ENCODE results near the gene PM20D1. TPM values are rescaled to one million over a fixed set of nuclear protein-coding genes. Genes with fewer than 3 reads are reported as not detected.

Gene PM20D1
- polyA plus RNA-seq, 1 donor = 0.88 TPM

DNA sequence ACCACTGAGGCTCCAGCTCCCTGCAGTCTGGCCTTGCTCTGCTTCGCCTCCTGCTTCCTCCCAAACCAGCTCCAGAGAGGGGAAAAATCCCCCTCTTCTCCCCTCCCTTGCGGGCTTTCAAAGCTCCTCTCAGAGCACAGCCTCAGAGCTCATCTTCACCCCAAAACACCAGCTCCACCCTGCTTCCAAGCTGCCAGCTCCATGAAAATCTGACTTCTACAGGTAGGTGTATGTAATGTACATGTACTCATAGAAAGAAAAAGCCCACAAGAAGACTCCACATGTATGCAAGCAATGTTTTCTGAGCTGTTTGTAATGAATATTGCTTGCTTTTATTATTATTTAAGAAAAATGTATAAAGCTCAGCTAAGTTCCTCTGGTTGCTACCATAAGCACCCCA lies 45.3 kb downstream of the PM20D1 start:
- DNase-seq = no peak

DNA sequence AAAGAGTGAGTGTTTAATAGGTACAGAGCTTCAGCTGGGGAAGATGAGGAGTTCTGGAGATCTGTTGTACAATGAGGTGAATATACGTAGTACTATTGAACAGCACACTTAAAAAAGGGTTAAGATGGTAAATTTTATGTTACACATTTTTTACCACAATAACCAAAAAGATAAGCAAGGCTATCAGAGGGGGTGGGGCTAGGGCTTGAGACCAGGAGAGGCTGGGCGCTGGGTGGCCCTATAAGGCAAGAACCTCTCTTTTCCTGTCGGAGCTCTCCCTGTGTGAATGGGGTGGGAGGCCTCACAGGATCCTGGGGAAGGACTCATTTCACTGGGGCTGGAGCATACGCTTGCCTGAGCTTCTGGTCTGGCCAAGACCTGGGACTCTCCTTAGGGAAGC lies 45.9 kb downstream of the PM20D1 start:
- DNase-seq = no peak

DNA sequence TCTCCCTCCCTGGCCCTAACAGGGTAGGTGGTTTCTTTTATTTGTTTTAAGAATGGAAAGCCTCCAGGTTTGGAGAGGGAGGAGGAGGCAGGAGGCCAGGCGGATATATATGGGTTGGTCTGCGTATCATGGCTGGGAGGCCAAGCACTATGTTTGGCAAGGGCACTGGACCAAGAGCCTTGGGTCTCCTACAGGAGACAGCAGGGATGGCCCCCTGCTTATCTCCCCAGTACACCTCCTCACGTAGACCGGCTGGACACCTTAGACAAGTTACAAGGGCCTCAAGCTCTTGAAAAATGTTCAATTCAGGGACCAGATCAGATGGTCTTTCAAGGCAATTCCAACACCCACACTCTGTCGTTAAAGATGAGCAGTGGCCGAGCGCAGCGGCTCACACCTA lies 47.9 kb downstream of the PM20D1 start:
- no peak for DNase-seq

DNA sequence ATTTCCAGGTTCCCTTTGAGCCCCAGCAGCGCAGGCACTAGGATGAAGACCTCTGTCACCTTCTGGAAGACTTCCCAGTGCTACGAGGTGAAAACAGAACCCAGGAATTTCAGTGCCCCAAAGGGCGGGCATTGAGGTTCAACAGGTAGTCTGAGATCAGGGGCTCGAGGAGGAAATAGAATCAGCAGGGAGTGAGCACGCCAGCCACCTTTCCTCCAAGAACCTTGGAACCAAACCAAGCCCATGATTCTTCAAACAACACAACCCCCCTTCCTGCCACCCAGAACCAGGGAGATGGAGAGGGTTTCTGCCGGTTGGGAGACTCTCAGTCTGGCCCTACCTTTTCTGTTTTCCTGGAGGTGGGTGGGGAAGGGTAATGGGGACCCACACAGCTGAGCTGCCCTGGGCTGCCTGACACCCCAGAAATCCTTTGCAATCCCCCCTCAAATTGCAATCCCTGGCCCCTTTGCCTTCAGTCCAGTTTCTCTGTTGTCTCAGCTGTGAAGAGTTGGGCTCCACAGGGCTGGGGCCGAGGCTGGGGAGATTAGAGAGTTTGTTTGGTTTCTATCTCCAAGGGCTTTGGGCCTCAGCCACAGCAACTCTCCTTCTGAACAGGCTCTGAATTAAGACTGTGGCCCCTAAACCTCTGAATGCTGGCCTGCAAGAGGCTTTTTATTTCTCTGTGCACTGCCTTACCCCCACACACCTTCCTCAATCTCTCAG lies 48.8 kb downstream of the PM20D1 start:
- no peak for DNase-seq

DNA sequence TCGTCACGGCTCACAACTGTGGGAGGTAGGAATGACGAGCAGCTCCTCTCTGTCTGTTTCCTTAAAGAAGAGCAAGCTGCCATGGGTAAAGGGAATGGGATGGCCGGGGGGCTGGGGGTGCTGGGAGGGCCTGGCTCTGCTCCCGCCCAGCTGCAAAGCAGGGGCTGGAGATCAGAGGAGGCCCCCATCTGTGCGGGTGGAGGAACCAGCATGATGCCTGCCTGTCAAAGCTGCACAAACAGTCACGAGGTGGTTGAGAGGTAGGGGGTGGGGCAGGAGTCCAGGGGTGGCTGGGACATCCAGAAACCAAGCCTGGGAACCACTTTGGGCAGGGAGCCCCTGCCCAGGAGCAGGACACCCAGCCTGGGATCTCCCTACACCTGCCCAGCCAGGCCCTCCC lies 49.5 kb downstream of the PM20D1 start:
- no peak for DNase-seq

DNA sequence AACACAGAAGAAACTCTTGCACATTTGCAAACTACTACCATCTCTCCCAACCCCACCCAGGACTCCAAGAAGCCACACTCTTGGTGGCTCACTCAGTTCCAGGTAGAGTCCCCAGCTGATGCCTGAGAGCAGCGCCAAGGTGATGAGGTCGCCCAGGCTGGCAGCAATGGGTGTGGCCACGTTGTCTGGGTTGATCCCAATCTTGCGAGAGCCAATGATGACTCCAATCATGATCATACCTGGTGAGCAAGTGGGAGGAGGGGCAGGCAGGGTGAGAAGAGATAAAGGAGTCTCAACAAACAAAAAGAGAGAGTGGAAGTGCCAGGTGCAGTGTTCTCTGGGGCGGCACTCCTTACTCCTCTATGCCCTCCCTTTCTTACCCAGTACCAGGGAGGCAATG lies 51.4 kb downstream of the PM20D1 start:
- DNase-seq = no peak

DNA sequence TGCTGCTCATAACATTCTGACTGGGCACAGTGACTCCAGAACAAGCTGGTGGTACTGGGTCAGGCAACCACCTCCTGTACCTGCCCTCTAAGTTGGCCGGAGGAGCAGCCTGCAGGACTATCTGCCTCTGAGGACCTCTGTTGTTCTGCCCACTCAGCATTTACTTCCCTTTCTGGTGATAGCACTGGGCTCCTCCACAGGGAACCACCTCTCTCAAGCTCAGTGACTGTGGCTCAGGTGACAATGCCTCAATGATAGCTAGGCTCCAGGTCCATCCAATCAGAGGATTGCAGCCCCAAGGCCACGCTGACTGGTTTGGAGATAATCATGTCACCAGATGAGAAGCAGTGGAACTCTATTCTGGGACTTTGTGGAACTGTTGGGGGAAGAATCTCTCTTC lies 52.8 kb downstream of the PM20D1 start:
- no peak for DNase-seq

DNA sequence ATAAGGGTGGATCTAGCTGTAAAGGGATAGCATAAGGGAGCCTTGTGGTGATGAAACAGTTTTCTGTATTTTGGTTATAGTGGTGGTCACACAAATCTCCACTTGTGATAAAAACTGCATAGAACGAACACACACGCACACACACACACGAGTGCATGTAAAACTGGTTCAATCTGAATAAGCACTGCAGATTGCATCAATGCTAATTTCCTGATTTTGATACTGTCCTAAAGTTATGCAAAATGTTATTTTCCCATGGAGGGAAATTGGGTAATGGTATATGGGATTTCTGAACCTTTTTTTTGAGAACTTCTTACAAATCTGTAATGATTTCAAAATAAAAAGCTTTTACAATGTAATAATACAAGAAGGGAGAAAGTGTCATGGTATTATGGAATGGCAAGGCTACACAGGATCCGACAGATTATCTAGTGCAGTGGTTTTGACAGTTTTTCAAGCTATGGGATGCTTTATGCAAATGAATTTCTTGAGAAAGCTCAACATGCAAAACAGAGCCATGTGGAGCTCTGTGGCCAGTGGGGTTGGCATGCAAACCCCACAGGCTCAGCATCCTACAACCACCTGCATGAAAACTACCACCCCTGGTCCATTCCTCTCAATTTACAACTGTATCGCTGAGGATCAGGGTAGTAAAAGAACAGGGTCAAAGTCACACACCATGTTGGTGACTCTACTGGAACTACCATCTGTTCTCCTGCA lies 55.8 kb downstream of the PM20D1 start:
- DNase-seq = no peak

DNA sequence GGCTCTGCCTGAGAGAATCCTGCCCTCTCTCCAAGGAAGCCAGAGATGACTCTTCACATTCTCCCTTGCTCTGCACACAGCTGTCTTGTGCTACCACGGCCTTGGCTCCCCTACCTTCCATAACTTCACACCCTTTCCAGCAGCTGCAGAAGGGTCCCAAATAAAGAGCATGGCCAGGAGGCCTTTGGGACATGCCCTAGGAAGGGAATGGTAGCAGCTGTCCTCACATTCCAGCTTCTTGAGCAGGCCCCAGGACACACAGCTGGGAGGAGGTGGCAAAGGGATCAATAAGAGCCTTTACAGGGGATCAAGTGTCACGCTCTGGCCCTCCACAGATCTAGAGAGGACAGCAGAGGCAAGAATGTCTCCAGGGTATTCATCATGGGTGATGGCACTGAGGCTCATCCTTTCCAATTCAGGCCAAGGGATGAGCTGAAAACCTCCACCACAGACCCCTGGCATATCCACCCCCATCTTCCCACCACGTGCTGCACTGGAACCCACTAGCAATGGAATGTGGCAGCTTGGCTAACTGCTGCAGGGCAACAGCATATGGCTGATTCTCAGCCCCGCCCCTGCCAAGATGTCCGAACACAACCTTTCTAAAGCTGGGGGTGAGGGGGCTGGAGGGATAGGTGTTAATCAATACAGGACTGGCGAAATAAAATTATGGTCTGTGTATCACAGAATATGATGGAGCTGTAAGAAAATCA lies 56.8 kb downstream of the PM20D1 start:
- DNase-seq = no peak

DNA sequence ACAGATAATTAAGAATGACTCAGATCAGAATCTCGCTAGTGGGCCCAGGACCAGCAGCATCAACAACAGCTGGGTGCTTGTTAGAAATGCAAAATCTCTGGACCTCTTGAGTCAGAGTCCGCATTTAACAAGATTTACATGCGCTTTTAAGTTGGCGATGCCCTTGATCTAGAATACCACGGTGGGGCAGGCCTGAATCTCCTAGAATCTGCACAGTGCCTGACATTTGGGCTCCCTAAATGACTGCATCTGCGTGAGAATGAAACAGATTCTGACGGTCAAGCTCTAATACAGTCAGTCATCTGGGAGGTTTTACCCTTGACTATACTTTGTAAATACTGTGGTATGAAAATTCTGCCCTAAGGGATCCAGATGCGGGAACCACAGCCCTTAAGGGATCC lies 57.5 kb downstream of the PM20D1 start:
- no peak for DNase-seq

DNA sequence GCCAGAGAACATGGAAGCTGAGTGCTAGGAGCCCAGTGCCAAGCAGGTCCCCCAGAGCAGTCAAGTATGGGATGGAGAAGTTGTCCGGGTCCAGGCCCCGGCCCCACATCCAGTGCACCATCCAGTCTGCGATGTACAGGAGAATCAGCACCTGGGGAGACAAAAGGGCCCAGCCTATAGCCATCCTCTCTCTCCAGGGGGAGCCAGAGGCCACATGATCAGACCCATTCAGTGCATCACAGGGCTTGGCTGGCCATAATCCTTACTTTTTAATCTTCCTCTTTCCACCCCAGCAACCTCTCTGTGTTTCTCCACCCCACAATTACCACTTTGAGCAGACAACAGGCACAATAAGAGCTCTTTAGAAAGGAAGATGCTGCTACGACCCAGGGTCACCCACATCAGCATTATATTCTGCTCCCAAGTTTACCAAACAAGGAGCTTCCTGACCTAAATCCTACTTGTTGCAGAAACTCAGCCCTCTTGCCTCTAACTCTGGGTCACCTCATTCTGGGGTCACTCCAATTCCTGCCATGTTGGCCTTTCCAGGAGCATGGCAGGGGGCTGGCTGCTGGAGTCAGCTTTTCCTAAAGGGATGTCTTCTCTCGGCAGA lies 58.3 kb downstream of the PM20D1 start:
- peak; percentile 54 for DNase-seq

DNA sequence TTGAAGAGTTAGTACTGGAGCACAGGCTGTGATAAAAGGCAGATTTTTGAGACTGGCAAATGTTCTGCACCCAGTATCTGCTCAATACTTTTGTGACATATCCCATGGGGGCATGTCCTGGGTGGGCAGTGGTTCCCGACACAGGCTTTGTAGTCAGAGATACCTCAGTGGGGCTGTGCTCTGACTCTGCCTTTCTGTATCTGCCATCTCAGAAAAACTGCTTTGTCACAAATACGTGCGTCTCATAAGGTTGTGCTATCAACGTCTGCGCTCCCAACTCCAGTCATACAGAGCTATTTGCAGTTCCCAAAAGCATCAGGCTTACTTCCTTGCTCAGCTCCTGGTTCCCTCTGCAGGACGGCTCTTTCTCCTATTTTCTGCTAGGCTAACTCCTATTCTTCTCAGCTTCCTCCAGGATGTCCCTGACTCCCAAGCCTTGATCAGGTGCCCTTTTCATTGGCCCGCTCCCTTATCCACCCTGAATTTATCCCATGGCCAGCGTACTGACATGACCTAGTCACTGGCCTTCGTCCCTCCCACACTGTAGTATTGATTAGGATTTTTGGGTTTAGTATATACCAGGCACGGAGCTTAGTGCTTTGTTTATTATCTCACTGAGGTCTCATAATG lies 62.5 kb downstream of the PM20D1 start:
- DNase-seq = no peak

DNA sequence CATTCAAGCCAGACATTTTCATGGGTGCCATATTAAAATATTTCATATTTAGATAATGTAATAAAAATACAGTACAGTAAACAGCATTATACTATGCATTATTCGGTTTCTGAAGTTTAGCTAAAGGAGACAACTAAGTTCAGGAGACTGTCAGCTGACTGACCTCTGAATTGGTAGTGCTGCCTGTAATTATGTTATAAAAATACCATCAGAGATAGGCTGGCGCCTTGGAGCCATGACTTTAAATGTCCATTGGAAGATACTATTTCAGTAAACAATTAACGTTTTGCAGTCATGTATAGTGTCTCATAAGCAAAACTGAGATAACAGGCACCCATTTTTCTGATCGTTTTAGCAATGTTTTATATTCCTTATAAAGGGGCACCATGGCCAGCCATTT lies 63.3 kb downstream of the PM20D1 start:
- no peak for DNase-seq

DNA sequence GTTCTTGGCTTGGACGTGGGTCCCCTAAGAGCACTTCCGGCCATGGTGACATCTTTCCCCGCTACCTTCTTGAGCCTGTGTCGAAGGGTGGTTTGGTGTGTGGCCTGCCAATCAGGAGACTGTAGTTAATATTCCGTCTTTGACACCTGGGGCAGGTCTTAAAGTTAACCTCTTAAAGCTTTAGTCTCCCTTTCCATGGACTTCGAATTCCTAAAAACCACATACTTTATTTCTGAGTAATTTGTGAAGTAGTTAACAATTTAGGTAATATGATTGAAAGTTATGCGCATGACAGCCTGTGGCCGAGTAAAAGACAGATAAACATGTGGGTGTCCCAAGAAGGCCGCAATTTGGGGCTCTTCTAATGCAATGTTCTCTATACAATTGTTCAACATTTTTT lies 64.5 kb downstream of the PM20D1 start:
- no peak for DNase-seq

DNA sequence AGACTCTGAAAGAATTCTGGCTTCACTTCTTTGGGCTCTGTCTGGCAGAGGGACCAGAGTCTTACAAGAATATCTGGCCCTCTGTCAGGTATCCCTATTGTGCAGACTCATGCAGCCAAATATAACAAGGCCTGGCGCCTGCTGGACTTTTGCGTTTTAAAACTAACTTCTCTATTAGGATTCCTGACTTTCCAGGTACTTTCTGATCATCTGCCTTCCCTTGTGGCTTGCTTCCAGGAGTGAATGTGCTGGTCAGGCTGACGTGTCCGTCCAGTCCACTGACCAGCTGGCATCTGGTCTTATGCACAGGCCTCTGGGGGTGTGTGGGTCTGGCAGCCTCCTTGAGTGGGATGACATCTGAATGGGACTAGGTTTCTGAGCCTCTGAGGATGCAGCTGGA lies 66.0 kb downstream of the PM20D1 start:
- DNase-seq = no peak

DNA sequence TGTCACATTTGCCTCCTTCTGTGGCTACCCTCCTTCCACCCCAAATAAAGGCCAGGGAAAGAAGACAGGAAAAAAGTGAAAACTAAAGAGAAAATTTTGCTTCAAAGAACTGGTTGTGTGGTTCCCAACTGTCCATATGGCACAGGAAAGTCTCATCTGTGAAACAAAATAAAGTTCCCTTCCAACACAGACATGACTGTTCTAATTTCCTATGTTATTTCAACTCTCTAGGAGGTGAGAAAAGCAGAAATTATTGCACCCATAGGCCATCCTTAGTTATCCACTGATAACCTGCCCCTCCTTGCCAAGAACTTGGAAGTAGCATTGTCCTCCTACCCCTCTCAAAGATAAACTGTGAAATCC lies 66.5 kb downstream of the PM20D1 start:
- no peak for DNase-seq

DNA sequence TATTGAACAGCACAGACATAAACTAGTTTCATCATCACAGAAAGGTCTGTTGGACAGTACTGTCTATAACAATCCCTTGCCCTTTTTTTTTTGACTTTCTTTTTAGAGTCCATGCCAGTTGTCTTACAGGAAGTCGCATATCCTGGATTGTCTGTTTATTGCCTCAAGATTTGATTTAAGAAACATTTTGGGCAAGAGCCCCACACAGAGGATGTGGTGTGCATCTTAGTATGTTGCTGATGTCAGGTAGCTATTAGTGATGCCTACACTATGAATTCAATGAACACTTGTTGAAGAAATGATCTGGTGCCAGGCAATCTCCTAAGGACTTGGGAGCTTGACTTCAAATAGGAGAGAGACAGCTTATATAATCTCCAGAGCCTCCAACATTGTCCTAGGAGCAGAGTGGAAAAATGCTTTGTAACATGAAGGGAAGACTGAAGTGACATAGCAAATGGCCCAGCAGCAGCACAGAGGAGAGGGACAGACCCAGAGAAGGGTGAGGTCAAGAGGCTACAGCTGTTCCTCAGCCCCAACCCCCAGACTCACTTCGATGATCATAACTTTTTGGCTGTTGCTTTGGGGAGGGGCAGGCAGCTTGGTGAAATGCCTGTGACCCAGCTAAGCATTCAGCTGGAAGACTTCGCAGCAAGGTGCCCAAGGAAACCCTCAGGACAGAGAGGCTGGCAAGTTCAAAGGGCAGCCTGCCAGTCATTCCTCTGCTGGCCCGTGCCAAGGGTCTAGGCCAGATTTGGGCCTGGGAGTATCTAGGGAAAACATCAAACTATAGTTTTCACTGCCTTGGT lies 67.1 kb downstream of the PM20D1 start:
- no peak for DNase-seq

DNA sequence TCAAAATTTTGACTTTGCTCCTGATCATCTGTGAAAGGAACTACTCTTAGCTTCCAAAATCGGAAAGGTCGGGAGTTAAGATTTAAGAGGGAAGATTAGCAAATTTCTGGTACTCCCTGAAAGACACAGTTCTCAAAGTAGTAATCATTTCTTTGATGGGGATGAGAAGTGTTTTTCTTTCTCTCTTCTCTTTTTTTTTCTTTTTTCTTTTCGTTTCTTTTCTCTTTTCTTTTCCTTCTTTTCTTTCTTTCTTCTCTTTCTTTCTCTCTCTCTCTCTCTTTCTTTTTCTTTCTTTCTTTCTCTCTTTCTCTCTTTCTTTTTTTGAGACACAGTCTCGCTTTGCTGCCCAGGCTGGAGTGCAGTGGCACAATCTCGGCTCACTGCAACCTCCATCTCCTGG lies 69.6 kb downstream of the PM20D1 start:
- no peak for DNase-seq

Data from left kidney (tissue), 2 donors.